Sigmoid colon (tissue), 4 donors: ENCODE results near the gene THAP8.

Source experiments
- POLR2A ChIP-seq, 2 donors: fragments of 450-650 bp; IDR thresholded peaks; one replicate each; pipeline ENCODE4 v1.6.1; 2016; ENCODE audit warnings: antibody characterized with exemption in 2 of 2, mild to moderate bottlenecking in 2 of 2, moderate library complexity in 2 of 2
- POLR2AphosphoS5 ChIP-seq, 4 donors: sonication (generic); formaldehyde crosslinking; IDR thresholded peaks; one replicate each; pipeline ENCODE4 v1.6.1; 2017; ENCODE audit warnings: antibody characterized with exemption in 4 of 4
- TF ChIP-seq, protein P1 (sequence below), 4 experiments: fragments of 450-650 bp in 3 of 4; fragments of 200-600 bp in 1 of 4; IDR thresholded peaks; one replicate each; pipeline ENCODE4 v1.5.1; 2016 to 2019; ENCODE audit warnings: antibody characterized with exemption in 4 of 4, mild to moderate bottlenecking in 3 of 4, moderate library complexity in 2 of 4

DNA sequence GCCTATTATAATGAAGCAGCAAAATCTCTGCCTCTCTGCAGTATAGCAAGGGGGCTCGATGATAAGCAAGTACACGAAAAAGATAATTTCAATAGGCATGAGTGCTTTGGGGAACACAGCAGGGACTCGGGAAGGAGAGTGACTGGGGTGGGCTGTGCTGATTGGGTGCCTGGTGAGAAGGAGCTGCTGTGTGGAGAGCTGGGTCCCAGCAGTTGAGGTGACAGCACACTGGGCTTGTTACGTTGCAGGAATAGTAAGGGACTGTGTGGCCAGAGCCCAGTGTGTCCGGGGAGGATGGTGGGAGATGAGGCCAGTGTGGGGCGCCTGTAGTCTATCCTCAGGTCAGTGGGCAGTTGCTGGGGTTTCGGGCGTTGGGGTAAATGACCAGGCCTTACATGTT lies 18.0 kb upstream of the THAP8 start:
- TF ChIP-seq POLR2A (IDR thresholded peaks at IDR 0.05) (no peak), POLR2AphosphoS5 (IDR thresholded peaks at IDR 0.05) (no peak)
- TF ChIP-seq, protein P1, sequence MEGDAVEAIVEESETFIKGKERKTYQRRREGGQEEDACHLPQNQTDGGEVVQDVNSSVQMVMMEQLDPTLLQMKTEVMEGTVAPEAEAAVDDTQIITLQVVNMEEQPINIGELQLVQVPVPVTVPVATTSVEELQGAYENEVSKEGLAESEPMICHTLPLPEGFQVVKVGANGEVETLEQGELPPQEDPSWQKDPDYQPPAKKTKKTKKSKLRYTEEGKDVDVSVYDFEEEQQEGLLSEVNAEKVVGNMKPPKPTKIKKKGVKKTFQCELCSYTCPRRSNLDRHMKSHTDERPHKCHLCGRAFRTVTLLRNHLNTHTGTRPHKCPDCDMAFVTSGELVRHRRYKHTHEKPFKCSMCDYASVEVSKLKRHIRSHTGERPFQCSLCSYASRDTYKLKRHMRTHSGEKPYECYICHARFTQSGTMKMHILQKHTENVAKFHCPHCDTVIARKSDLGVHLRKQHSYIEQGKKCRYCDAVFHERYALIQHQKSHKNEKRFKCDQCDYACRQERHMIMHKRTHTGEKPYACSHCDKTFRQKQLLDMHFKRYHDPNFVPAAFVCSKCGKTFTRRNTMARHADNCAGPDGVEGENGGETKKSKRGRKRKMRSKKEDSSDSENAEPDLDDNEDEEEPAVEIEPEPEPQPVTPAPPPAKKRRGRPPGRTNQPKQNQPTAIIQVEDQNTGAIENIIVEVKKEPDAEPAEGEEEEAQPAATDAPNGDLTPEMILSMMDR (IDR thresholded peaks at IDR 0.05), result no peak
